ENCODE results near the gene HDAC4.

The HDAC4 gene

GRCh38 chr2:239224199-239224570 lies 176.6 kb downstream of the HDAC4 start:
- H3K27ac ChIP-seq (ENCODE audit: extremely low read depth, low read depth, low read length) = no peak overlapping the region
- TF ChIP-seq ZFHX2 (tag by site-specific recombination; conservative IDR thresholded peaks at IDR 0.05) = no peak
- no peak for TF ChIP-seq ZNF677 (tag by site-specific recombination; IDR thresholded peaks at IDR 0.05)
- TF ChIP-seq WT1 (tag by site-specific recombination; IDR thresholded peaks at IDR 0.05) = no peak
- no peak for TF ChIP-seq ZNF521 (tag by site-specific recombination; IDR thresholded peaks at IDR 0.05)
- no peak for TF ChIP-seq AEBP2 (tag by site-specific recombination; IDR thresholded peaks at IDR 0.05; ENCODE audit: borderline replicate concordance)
- no peak for TF ChIP-seq ZNF610 (tag by site-specific recombination; IDR thresholded peaks at IDR 0.05; ENCODE audit: borderline replicate concordance)
- no peak for TF ChIP-seq PRDM10 (tag by site-specific recombination; IDR thresholded peaks at IDR 0.05)
- CTCF ChIA-PET = no interaction called here
- H3K4me3 ChIP-seq (ENCODE audit: low read depth, low read length) = no peak overlapping the region
- H3K4me1 ChIP-seq (ENCODE audit: control insufficient read depth, insufficient read depth, low read length) = no peaks in the 10 kb centered on the region
- POLR2A ChIA-PET = no interaction called here
- H3K36me3 ChIP-seq (ENCODE audit: control insufficient read depth in 2 of 2, insufficient read depth in 1 of 2, low read length in 2 of 2) = no peaks in the 10 kb centered on the region
- H3K9me3 ChIP-seq (ENCODE audit: control insufficient read depth, insufficient read depth, low read depth, low read length) = no peaks in the 10 kb centered on the region

GRCh38 chr2:239223310-239224198 lies 177.3 kb downstream of the HDAC4 start:
- POLR2A ChIA-PET = no interaction called here
- Histone ChIP-seq H3K27ac (ENCODE audit: extremely low read depth, low read depth, low read length) (no peak overlapping the region), H3K4me3 (ENCODE audit: low read depth, low read length) (no peak overlapping the region), H3K4me1 (ENCODE audit: control insufficient read depth, insufficient read depth, low read length) (no peaks in the 10 kb centered on the region), H3K9me3 (ENCODE audit: control insufficient read depth, insufficient read depth, low read depth, low read length) (no peaks in the 10 kb centered on the region), H3K36me3 (ENCODE audit: control insufficient read depth in 2 of 2, insufficient read depth in 1 of 2, low read length in 2 of 2) (no peaks in the 10 kb centered on the region)
- TF ChIP-seq ZNF521 (tag by site-specific recombination; IDR thresholded peaks at IDR 0.05) = no peak
- no peak for TF ChIP-seq BCL11A (tag by site-specific recombination; IDR thresholded peaks at IDR 0.05; ENCODE audit: low read depth)
- TF ChIP-seq ZNF202 (tag by site-specific recombination; IDR thresholded peaks at IDR 0.05; ENCODE audit: borderline replicate concordance) = no peak
- no peak for TF ChIP-seq ZNF132 (tag by site-specific recombination; IDR thresholded peaks at IDR 0.05; ENCODE audit: borderline replicate concordance)
- TF ChIP-seq ZNF658 (tag by site-specific recombination; IDR thresholded peaks at IDR 0.05) = no peak
- no peak for TF ChIP-seq ZNF513 (tag by site-specific recombination; IDR thresholded peaks at IDR 0.05)
- no peak for TF ChIP-seq ZBTB7A (tag by site-specific recombination; IDR thresholded peaks at IDR 0.05; ENCODE audit: low read depth)
- TF ChIP-seq ZNF416 (tag by site-specific recombination; IDR thresholded peaks at IDR 0.05) = no peak
- no peak for TF ChIP-seq KLF8 (tag by site-specific recombination; IDR thresholded peaks at IDR 0.05)
- no peak for TF ChIP-seq KLF9 (tag by site-specific recombination; IDR thresholded peaks at IDR 0.05; ENCODE audit: low read depth)
- no peak for TF ChIP-seq ZNF830 (tag by site-specific recombination; IDR thresholded peaks at IDR 0.05; ENCODE audit: low read depth)
- CTCF ChIA-PET = no interaction called here
